Muscle of back (tissue), 11 donors: Measurements from ENCODE around the gene MRPS5. TPM values are rescaled to one million over a fixed set of nuclear protein-coding genes. Genes with fewer than 3 reads are reported as not detected.
"Not testable (repeated sequence)": the region's sequence is repeated elsewhere in the genome, so short reads cannot be mapped to it uniquely, and the experiment has no call there.

Source experiments
- DNase-seq, 3 donors: peaks; one replicate each; pipeline versions ENCODE4 v3.0.0 to v3.0.0-alpha.2; 2013
- polyA plus RNA-seq, 10 donors: library from polyadenylated mRNA; unstranded; fragments of 120-200 nt; gene quantifications; one replicate each; pipeline ENCODE4 v1.2.1, GENCODE V29; 2013; ENCODE audit not compliant: insufficient read length in 10 of 10

Gene MRPS5
- polyA plus RNA-seq, 10 donors, result 40.1 to 70.3 (median 47.5) TPM

GRCh38 chr2:95099910-95100309 lies 21.7 kb downstream of the MRPS5 start:
- no peak for DNase-seq

GRCh38 chr2:95098273-95098672 lies 23.3 kb downstream of the MRPS5 start:
- not testable (repeated sequence) for DNase-seq

GRCh38 chr2:95091885-95092555 lies 29.6 kb downstream of the MRPS5 start:
- DNase-seq, result no peak

GRCh38 chr2:95087379-95087778 lies 34.2 kb downstream of the MRPS5 start:
- DNase-seq, result no peak

- DNase-seq, result no peak
These were observed 35.6 kb downstream of the MRPS5 start for GRCh38 chr2:95086017-95086416.

- DNase-seq, result no peak
These were observed 39.1 kb downstream of the MRPS5 start for GRCh38 chr2:95082477-95082876.

- DNase-seq, result no peak
These were observed 42.4 kb downstream of the MRPS5 start for GRCh38 chr2:95079199-95079683.

GRCh38 chr2:95077861-95078603 lies 43.6 kb downstream of the MRPS5 start:
- DNase-seq, result no peak

GRCh38 chr2:95077530-95077825 lies 44.1 kb downstream of the MRPS5 start:
- DNase-seq, result no peak

- peak; percentile 34 to 75 (median 53) for DNase-seq
These were observed 44.7 kb downstream of the MRPS5 start for GRCh38 chr2:95076705-95077529.

- DNase-seq, result no peak
These were observed 46.0 kb downstream of the MRPS5 start for GRCh38 chr2:95075440-95076132.

- DNase-seq, result no peak
These were observed 46.8 kb downstream of the MRPS5 start for GRCh38 chr2:95074663-95075439.

- no peak for DNase-seq
These were observed 47.5 kb downstream of the MRPS5 start for GRCh38 chr2:95073856-95074662.

- DNase-seq, result no peak
These were observed 49.2 kb downstream of the MRPS5 start for GRCh38 chr2:95072424-95072823.

- no peak for DNase-seq
These were observed 49.8 kb downstream of the MRPS5 start for GRCh38 chr2:95071856-95072255.

GRCh38 chr2:95069465-95069864 lies 52.1 kb downstream of the MRPS5 start:
- DNase-seq, result no peak

- DNase-seq, result no peak
These were observed 53.4 kb downstream of the MRPS5 start for GRCh38 chr2:95068256-95068655.

- no peak for DNase-seq
These were observed 58.3 kb downstream of the MRPS5 start for GRCh38 chr2:95063086-95063958.
